ELF-1 (cell line): Measurements from ENCODE around the gene KCNT1.

Experiments used
- DNase-seq: peaks from one replicate; pipeline ENCODE4 v3.0.0-alpha.2; 2016; ENCODE audit warnings: low read depth, low spot score

KCNT1 gene

GRCh38 chr9:135745686-135746324 is 43.8 kb downstream of the KCNT1 start:
- no peak for DNase-seq

- no peak for DNase-seq
Measured at GRCh38 chr9:135746565-135746964, 44.6 kb downstream of the KCNT1 start.

GRCh38 chr9:135747311-135747710 is 45.3 kb downstream of the KCNT1 start:
- no peak for DNase-seq

GRCh38 chr9:135748676-135749075 is 46.7 kb downstream of the KCNT1 start:
- no peak for DNase-seq

GRCh38 chr9:135749171-135750045 is 47.4 kb downstream of the KCNT1 start:
- DNase-seq: no peak

GRCh38 chr9:135750786-135751185 is 48.8 kb downstream of the KCNT1 start:
- DNase-seq: no peak

GRCh38 chr9:135751501-135751900 is 49.5 kb downstream of the KCNT1 start:
- no peak for DNase-seq

GRCh38 chr9:135752281-135753204 is 50.6 kb downstream of the KCNT1 start:
- no peak for DNase-seq

- DNase-seq: no peak
Measured at GRCh38 chr9:135753391-135754105, 51.6 kb downstream of the KCNT1 start.

GRCh38 chr9:135756576-135756975 is 54.6 kb downstream of the KCNT1 start:
- no peak for DNase-seq

- no peak for DNase-seq
Measured at GRCh38 chr9:135757356-135757755, 55.4 kb downstream of the KCNT1 start.

GRCh38 chr9:135758056-135758455 is 56.1 kb downstream of the KCNT1 start:
- DNase-seq: no peak

- no peak for DNase-seq
Measured at GRCh38 chr9:135758870-135759269, 56.9 kb downstream of the KCNT1 start.

GRCh38 chr9:135759676-135760300 is 57.8 kb downstream of the KCNT1 start:
- no peak for DNase-seq

- DNase-seq: no peak
Measured at GRCh38 chr9:135760465-135760864, 58.5 kb downstream of the KCNT1 start.

GRCh38 chr9:135761150-135761844 is 59.3 kb downstream of the KCNT1 start:
- no peak for DNase-seq

GRCh38 chr9:135761845-135762168 is 59.8 kb downstream of the KCNT1 start:
- DNase-seq: no peak

- DNase-seq: no peak
Measured at GRCh38 chr9:135762921-135763320, 60.9 kb downstream of the KCNT1 start.

- no peak for DNase-seq
Measured at GRCh38 chr9:135763716-135764446, 61.9 kb downstream of the KCNT1 start.

- no peak for DNase-seq
Measured at GRCh38 chr9:135764731-135765130, 62.7 kb downstream of the KCNT1 start.
